OCI-LY7 (cell line): ENCODE measurements around the gene B4GALNT4. TPM values are rescaled to one million over a fixed set of nuclear protein-coding genes. Genes with fewer than 3 reads are reported as not detected.

Experiments used
- BruUV-seq: library from RNA; stranded (reverse); fragments of 400-500 nt; replicated peaks from 2 replicates; lab custom pipeline; 2021; lab: Mats Ljungman, UMichigan
- CTCF ChIA-PET: fragments of 300-600 bp; sonication (Branson Sonifier 250); formaldehyde crosslinking; loops from one replicate; lab custom pipeline; 2022; ENCODE audit warnings: antibody characterized with exemption; ENCODE audit not compliant: unreplicated experiment; lab: Charles Lee
- POLR2A ChIA-PET: fragments of 300-600 bp; sonication (Branson Sonifier 250); formaldehyde crosslinking; loops from one replicate; lab custom pipeline; 2022; ENCODE audit warnings: antibody characterized with exemption; lab: Charles Lee
- DNase-seq: peaks from one replicate; pipeline ENCODE4 v3.0.0-alpha.2; 2015; ENCODE audit warnings: low spot score
- H2AFZ ChIP-seq: fragments of 200-600 bp; sonication (generic), shearing (Covaris generic); 2 replicates; pipeline ENCODE4 v1.6.1; 2014; ENCODE audit warnings: mild to moderate bottlenecking, antibody characterized with exemption, low read length, moderate library complexity
- H3K27ac ChIP-seq: fragments of 200-600 bp; sonication (generic); 2 replicates; pipeline ENCODE4 v1.5.1; 2014; ENCODE audit warnings: mixed run types, low read depth, mild to moderate bottlenecking, moderate library complexity, low read length, inconsistent platforms; ENCODE audit not compliant: poor library complexity, severe bottlenecking
- H3K36me3 ChIP-seq: fragments of 200-600 bp; sonication (generic); 2 replicates; pipeline ENCODE4 v1.6.1; 2014; ENCODE audit warnings: mild to moderate bottlenecking, antibody characterized with exemption, low read length, moderate library complexity, mixed read lengths; ENCODE audit not compliant: insufficient read depth
- H3K4me1 ChIP-seq: fragments of 200-600 bp; sonication (generic); 2 replicates; pipeline ENCODE4 v1.5.1; 2014; ENCODE audit warnings: mild to moderate bottlenecking, low read length; ENCODE audit not compliant: insufficient read depth, poor library complexity, severe bottlenecking
- H3K4me2 ChIP-seq: fragments of 200-600 bp; sonication (generic); 2 replicates; pipeline ENCODE4 v1.6.1; 2014; ENCODE audit warnings: mild to moderate bottlenecking, low read length
- H3K4me3 ChIP-seq: fragments of 200-600 bp; sonication (generic); 2 replicates; pipeline ENCODE4 v1.5.1; 2014; ENCODE audit warnings: mild to moderate bottlenecking, low read depth, low read length; ENCODE audit not compliant: poor library complexity, severe bottlenecking
- H3K79me2 ChIP-seq: fragments of 200-600 bp; sonication (generic); 2 replicates; pipeline ENCODE4 v1.6.1; 2016; ENCODE audit warnings: low read depth, mild to moderate bottlenecking, low read length, moderate library complexity, mixed read lengths; ENCODE audit not compliant: insufficient read depth
- H3K9me2 ChIP-seq: fragments of 200-600 bp; sonication (generic); 2 replicates; pipeline ENCODE4 v1.6.1; 2016; ENCODE audit warnings: mild to moderate bottlenecking, low read length, mixed read lengths; ENCODE audit not compliant: insufficient read depth
- H3K9me3 ChIP-seq: fragments of 200-600 bp; sonication (generic); 2 replicates; pipeline ENCODE4 v1.6.1; 2014; ENCODE audit warnings: mild to moderate bottlenecking, mixed run types, low read length, mixed read lengths
- H4K20me1 ChIP-seq: fragments of 200-600 bp; sonication (generic); 2 replicates; pipeline ENCODE4 v1.6.1; 2014; ENCODE audit warnings: mild to moderate bottlenecking, antibody characterized with exemption, low read length, moderate library complexity, mixed read lengths; ENCODE audit not compliant: insufficient read depth
- CTCF ChIP-seq: fragments of 200-600 bp; sonication (generic); conservative IDR thresholded peaks from 2 replicates; pipeline ENCODE4 v1.5.1; 2014; ENCODE audit warnings: mild to moderate bottlenecking, antibody characterized with exemption, low read length, moderate library complexity, mixed read lengths
- EZH2phosphoT487 ChIP-seq: fragments of 200-600 bp; sonication (generic); IDR thresholded peaks from 2 replicates; pipeline ENCODE4 v1.6.1; 2018; ENCODE audit warnings: low read depth, borderline replicate concordance, mild to moderate bottlenecking, mixed run types, antibody characterized with exemption, low read length, moderate library complexity, mixed read lengths
- intact Hi-C: fragments of 100-400 bp; cut with micrococcal nuclease; formaldehyde crosslinking; loops from one replicate; pipeline ENCODE4 v1.10.0; 2022; ENCODE audit not compliant: unreplicated experiment
- total RNA-seq, 2 experiments: library from RNA; depleted of rRNA in 1 of 2; stranded (reverse); fragments of >200 nt in 1 of 2; shearing (Covaris generic) in 1 of 2; gene quantifications; 2 replicates each; pipeline ENCODE4 v1.2.3, GENCODE V29; 2014 to 2022

Gene B4GALNT4
- total RNA-seq, 2 experiments from 2014 or later: not detected

DNA sequence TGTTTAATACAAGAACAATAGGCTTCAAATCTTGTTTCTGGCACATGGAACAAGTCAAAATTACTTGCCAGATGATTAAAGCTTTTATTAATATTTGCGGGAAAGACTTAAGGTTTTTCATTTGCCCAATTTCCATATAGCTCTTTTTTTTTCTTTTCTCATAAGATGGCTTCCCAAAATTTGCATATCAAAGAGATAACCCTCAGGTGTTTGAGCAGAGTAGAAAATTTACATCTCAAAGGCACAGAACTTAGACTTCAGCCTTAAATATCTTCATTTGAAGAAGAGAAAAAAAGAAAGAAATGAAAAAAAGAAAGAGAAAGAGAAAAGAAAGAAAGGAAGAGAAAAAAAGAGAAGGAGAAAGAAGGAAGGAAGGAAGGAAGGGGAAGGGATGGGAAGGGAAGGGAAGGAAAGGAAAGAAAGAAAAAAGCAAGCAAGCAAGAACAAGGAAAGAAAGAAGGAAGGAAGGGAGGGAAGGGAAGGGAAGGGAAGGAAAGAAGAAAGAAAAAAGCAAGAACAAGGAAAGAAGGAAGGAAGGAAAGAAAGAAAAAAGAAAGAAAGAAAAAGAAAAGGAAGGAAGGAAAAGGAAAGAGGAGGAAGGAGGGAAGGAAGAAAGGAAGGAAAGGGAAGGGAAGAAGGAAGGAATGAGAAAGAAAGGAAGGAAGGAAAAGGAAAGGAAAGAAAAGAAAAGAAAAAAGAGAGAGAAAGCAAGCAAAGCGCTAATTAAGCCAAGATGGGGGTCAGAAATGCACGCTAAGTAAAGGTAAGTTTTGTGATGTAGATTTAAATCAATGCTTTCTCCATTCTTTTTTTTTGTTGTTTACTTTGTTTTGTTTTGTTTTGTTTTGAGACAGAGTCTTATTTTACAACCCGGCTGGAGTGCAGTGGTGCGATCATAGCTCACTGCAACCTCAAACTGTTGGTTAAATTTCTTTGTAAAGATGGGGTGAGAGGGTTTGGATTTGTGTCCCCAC lies 28.5 kb upstream of the B4GALNT4 start:
- no peaks in the 10 kb centered on the region for H3K79me2 ChIP-seq
- ChIA-PET POLR2A (interaction anchor here (0.7 to 4.6 kb wide), 10 partner anchors 8 to 466 kb away, joined by 3 to 63 read pairs (median 6); no protein-coding TSS in a partner anchor), CTCF (interaction anchor here (0.8 to 1.3 kb wide), 3 partner anchors 10 to 34 kb away, joined by 4 to 5 read pairs (median 5); no protein-coding TSS in a partner anchor)
- H3K4me1 ChIP-seq: peaks cover 47% of the 10 kb centered on the region
- peak overlapping the region; percentile 60 for H3K4me2 ChIP-seq
- BruUV-seq: TSS peak; percentile 92
- intact Hi-C loops: loop anchor here (10.0 kb wide), 1 partner anchor 1184 kb away; no protein-coding TSS in a partner anchor
- peak; percentile 55 for DNase-seq
- peak overlapping the region; percentile 79; the same call in 1 of the 2 replicates for H2AFZ ChIP-seq
- H3K36me3 ChIP-seq: no peaks in the 10 kb centered on the region
- no peaks in the 10 kb centered on the region for H4K20me1 ChIP-seq
- H3K27ac ChIP-seq: peak overlapping the region; percentile 57
- H3K9me3 ChIP-seq: no peaks in the 10 kb centered on the region
- no peaks in the 10 kb centered on the region for H3K9me2 ChIP-seq
- TF ChIP-seq EZH2phosphoT487: no peak
- TF ChIP-seq CTCF: no peak
- H3K4me3 ChIP-seq: peak overlapping the region; percentile 44

- Histone ChIP-seq H3K9me2 (no peaks in the 10 kb centered on the region), H3K4me3 (no peak overlapping the region), H3K27ac (peak overlapping the region; percentile 57), H3K4me1 (peaks cover 35% of the 10 kb centered on the region), H3K79me2 (no peaks in the 10 kb centered on the region), H2AFZ (peak overlapping the region; percentile 34; the same call in 1 of the 2 replicates), H3K9me3 (no peaks in the 10 kb centered on the region), H4K20me1 (no peaks in the 10 kb centered on the region), H3K36me3 (no peaks in the 10 kb centered on the region), H3K4me2 (0 out of 2 replicates have a peak overlapping the region, but pooled peaks have one; percentile 60)
- intact Hi-C loops: loop anchor here (10.0 kb wide), 1 partner anchor 1182 kb away; no protein-coding TSS in a partner anchor
- POLR2A ChIA-PET: interaction anchor here (1.6 kb wide), 1 partner anchor 13 kb away, joined by 6 read pairs; no protein-coding TSS in a partner anchor
- BruUV-seq: no TSS peak
- CTCF ChIA-PET: no interaction called here
- no peak for TF ChIP-seq CTCF
- TF ChIP-seq EZH2phosphoT487: no peak
- no peak for DNase-seq
Observed at GRCh38 chr11:342328-342727, 27.0 kb upstream of the B4GALNT4 start.
